Anterior cingulate cortex (tissue), 58 donors: ENCODE data around the gene TTC14.
"Not testable (repeated sequence)": the region's sequence is repeated elsewhere in the genome, so short reads cannot be mapped to it uniquely, and the experiment has no call there.

ENCODE experiments used
- DNase-seq, 58 donors: peaks; one replicate each; lab custom pipeline; 2025; lab: John Stamatoyannopoulos, UW

Gene TTC14, protein sequence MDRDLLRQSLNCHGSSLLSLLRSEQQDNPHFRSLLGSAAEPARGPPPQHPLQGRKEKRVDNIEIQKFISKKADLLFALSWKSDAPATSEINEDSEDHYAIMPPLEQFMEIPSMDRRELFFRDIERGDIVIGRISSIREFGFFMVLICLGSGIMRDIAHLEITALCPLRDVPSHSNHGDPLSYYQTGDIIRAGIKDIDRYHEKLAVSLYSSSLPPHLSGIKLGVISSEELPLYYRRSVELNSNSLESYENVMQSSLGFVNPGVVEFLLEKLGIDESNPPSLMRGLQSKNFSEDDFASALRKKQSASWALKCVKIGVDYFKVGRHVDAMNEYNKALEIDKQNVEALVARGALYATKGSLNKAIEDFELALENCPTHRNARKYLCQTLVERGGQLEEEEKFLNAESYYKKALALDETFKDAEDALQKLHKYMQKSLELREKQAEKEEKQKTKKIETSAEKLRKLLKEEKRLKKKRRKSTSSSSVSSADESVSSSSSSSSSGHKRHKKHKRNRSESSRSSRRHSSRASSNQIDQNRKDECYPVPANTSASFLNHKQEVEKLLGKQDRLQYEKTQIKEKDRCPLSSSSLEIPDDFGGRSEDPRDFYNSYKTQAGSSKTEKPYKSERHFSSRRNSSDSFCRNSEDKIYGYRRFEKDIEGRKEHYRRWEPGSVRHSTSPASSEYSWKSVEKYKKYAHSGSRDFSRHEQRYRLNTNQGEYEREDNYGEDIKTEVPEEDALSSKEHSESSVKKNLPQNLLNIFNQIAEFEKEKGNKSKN

GRCh38 chr3:180601688-180602666, at the start of gene TTC14:
Gene TTC14 (plus strand): TSS chr3:180602163. CDS start chr3:180602262, 99 bp downstream.
- peak; percentile 49 to 96 (median 88) for DNase-seq

DNA sequence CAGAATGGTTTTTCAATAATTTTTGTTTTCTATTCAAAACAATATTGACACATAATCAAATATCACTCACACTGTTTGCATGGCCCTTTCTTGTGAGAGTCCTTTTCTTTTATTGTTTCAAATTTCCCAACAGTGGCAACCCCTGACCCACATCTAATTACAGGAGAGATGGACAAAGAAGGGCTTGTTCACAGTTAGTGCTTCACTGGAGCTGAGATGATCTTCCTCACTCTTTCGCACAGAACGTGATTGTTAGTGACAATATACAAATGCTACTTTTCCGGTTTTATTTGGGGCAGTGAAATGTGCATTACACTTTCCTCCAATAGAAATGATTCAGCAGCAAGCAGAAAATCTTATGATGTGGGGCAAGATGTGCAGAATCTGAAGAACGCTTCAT, 38.6 kb upstream of the TTC14 start:
- DNase-seq, result peak in 1 of 58 donors; percentile 6

DNA sequence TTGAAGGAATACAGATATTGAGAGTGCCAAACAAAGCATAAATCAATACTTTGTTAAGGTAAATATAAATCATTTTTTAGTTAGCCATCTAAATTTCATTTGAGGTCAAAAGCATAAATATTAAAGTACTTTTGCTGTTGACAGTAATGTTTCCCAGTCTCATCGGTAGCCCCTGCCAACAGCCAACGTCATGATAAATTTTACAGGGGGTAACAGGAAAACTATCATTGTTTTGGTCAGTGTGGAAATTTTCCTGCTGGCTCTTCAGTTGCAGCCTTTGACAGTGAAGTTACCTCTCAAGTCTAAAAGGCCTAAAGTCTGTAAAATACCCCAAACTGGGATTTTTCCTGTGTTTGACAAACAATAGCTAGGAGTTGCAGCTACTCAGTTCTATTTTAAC, 37.3 kb upstream of the TTC14 start:
- DNase-seq, result no peak

DNA sequence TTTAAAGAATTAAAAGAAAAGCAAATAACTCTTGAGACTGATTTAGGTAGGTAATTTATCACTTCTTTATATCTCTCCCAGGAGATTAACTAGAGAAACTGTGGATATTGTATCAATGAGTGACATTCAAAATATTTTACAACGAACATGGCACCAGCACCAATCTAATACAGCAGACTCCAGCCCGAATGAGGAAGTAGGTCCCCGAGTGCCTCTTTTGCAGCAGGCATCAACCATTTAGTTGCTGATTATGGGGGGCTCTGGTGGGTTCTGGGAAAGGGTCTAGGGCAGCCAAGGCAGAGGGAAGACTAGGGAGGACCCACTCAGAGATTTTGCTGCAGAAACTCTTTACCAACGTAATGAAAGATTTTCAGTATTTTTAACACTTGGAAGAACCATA, 31.7 kb upstream of the TTC14 start:
- DNase-seq, result no peak

DNA sequence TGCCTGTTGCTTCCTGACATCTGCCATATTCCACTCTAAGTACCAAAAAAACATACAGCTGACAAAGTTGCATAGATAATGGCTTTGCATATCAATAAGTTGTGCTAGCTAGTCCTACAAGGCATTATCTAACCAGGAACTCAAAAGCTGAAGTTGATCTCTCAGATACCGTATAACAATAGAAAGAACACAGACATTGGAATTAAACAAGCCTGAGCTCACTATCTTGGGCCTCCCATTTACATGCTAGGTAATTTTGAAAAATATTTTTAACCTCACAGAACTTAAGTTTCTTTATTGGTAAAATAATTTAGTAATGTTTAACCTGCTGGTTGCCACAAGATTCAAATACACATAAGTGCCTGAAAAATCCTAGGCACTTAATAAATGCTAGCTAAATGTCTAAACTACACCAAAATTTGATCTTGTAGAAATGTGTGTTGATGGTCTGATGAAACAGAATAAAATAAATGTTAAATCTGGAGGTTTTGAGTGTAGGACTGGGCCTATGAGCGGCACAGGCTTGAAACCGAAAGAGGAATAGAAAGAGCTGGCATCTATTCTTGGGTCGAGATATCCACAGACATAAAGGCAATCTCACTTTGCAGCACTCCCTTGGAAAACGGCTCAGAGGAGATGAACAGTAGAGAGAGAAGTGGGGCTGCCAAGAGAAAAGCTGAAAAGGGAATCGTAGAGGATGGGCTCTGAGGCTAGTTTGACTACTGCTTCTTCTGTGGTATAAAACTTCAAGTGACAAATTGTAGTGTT, 29.9 kb upstream of the TTC14 start:
- peak in 3 of 58 donors; percentile 4 to 13 (median 12) for DNase-seq

DNA sequence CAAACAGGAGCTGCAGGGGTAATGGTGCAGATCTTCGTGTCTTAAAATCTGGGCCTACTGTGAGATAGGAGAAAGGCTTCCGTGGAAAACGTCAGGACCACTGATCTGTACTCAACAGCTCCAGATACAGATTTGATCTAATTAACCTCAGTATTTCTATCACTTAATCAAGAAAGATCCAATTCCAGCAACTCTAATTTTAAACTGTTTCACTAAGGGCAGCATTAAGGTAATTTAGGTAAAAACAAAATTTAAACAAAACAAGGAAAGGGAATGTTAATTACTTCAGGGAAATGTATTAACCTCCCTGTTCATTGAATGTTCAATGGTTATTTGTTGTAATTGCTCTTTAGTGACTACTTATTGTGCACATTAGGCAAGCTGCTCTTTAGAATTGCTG, 26.4 kb upstream of the TTC14 start:
- no peak for DNase-seq

DNA sequence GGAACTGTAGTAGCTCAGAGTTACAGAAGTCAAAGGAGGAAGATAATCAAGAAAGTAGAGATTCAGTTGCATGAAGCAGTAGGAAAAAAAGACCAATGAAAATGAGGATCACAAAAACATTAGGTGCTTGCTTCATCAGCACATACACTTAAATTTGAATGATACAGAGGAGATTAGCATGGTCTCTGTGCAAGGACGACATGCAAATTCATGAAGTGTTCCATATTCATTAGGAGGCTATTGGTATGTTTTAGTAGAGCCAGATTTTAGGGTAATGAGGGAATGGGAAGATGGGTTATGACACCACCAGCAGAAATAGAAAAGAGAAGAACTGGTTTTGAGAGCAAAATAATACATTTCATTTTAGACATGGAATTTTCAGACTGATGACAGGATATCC, 21.0 kb upstream of the TTC14 start:
- no peak for DNase-seq

- DNase-seq, result no peak
Measured at GRCh38 chr3:180590396-180590795, 11.6 kb upstream of the TTC14 start.

DNA sequence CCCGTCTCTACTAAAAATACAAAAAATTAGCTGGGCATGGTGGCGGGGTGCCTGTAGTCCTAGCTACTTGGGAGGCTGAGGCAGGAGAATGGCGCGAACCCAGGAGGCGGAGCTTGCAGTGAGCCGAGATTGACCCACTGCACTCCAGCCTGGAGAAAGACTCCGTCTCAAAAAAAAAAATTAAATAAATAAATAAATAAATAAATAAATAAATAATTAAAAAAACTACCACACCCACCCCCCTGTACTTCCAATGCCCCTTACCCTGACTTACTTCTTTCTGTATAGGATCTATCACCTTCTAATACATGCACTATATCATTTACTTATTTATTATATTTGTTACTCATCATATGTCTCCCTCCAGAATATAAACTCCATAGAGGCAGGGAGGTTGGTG, 8.3 kb upstream of the TTC14 start:
- DNase-seq, result not testable (repeated sequence)

GRCh38 chr3:180594631-180595558, 7.1 kb upstream of the TTC14 start:
- peak in 2 of 58 donors; percentile 3 to 40 for DNase-seq

- DNase-seq, result no peak
Measured at GRCh38 chr3:180595559-180595935, 6.4 kb upstream of the TTC14 start.

GRCh38 chr3:180600473-180600872, 1.5 kb upstream of the TTC14 start:
- no peak for DNase-seq

- no peak for DNase-seq
Measured at GRCh38 chr3:180611006-180611405, 9.0 kb downstream of the TTC14 start.

DNA sequence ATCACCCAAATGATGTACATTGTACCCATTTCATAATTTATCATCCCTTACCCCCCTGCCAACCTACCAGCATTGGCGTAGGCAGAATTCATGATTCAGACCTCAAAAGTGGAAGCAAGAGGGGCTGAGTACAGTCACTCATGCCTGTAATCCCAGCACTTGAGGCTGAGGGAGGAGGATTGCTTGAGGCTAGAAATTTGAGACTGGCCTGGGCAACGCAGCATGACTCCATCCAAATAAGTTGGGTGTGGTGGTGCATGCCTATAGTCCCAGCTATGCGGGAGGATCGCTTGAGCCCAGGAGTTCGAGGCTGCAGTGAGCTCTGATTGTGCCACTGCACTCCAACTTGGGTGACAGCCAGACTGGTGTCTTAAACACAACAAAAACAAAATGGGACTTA, 10.4 kb downstream of the TTC14 start:
- DNase-seq, result no peak

DNA sequence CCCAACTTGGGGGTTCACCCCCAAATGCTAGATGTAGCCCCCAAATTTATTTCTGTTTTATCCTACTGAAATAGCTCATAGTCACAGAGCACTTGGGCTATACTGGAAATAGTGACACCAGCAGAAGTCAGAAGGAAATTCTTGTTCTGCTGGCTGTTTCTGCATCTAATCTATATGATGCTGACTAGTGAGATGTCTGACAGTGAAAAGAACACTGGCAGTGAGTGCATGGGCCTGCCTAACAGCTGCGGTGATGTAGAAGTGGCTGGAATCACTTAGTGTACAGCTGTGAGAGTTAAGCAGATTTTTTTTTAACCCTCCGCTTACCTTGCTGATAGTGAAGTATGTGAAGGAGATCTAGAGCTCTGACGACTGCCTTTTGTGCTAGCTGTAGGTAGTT, 14.0 kb downstream of the TTC14 start:
- DNase-seq, result no peak

- no peak for DNase-seq
Measured at GRCh38 chr3:180617049-180617448, 15.1 kb downstream of the TTC14 start.

GRCh38 chr3:180618563-180618962, 16.6 kb downstream of the TTC14 start:
- DNase-seq, result not testable (repeated sequence)

DNA sequence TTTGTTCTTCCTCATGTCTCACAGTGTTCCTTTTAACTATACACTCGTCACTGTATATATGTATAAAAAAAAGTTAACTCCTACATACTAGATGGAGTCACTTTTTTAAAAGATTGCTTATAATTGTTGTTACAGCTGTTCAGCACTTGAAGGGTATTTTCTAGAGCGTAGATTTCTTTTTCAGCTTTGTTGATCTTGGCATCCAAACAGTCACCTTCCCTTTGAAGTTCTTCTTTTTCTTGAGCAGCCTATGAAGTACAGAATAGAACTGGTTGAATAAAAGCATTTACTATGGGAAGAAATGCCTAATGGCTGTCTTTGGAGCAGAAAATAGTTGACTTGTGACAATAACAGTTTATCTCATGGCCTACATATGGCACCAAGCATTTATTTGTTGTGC, 17.8 kb downstream of the TTC14 start:
- no peak for DNase-seq

DNA sequence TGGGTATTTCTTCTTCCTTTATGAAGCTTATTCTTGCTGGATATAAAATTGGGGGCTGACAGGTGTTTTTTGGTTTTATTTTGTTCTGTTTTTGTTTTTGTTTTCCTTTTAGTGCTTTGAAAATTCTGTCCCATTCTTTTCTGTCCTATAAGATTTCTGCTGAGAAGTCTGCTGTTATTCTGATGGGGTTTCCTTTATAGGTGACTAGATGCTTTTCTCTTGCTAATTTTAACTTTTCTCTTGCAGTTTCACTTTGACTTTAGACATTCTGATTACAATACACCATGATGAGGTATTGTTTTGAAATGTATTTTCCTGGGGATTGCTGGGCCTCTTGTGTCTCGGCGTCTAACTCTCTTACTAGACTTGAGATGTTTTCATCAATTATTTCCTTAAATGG, 22.8 kb downstream of the TTC14 start:
- DNase-seq, result no peak
